Cardiac fibroblast (primary cell): Measurements from ENCODE around the gene MCM8.

Experiments
- DNase-seq, 2 donors: peaks; one replicate each; pipeline versions ENCODE4 v3.0.0 to v3.0.0-alpha.2; 2010; ENCODE audit warnings: low read depth in 2 of 2
- H3K4me3 ChIP-seq, 2 donors: replicated peaks in 1 of 2; 1 replicate in 1 of 2; 2 replicates in 1 of 2; pipeline ENCODE4 v1.5.1; 2011; ENCODE audit warnings: low read depth in 2 of 2, low read length in 2 of 2, mild to moderate bottlenecking in 2 of 2, moderate library complexity in 1 of 2
- TF ChIP-seq, protein P1 (sequence below): IDR thresholded peaks from one replicate; pipeline ENCODE4 v1.5.1; 2011; ENCODE audit warnings: low read depth, mild to moderate bottlenecking, low read length, inconsistent platforms

Gene MCM8

DNA sequence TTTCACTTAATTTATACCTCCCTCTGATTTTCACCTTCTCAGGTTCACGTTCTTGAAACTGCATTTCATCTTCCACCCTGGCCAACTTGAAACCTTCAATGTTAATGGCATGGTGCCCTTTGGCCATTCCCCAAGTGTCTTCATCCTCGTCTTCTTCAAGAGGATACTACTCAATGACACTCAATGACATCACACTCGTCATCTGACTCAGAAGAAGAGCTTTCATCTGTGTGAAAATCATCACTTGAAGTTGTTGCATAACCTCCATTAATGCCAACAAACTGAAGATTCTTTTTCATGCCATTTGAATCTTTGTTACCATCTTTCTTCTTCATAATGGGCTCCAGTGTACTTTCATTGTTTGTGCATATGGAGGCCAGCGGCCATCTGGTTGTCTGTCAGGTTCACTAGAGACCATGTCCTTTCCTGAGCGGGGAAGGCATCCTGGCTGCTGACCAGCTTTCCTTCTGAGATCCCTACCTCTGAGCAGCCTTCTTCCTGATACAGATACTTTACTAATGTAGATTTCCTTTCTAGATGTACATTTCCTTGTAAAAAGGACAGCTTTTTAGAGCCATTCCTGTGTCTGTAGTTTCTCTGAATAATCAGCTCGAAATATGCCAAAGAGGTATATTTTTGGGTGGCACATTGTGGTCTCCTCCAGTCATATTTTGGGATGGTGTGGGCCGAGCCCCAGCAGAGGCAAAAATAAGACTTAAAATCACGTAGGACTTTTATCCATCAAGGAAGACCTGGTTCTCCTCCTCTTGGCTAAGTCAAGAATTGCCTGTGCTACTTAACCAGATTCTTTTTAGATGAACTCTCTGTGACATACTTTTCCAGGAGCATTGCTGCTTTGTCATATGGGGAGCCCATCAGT, 21.4 kb upstream of the MCM8 start:
- H3K4me3 ChIP-seq, result no peak overlapping the region
- peak in 1 of 2 donors; percentile 37 for DNase-seq
- TF ChIP-seq, protein P1, sequence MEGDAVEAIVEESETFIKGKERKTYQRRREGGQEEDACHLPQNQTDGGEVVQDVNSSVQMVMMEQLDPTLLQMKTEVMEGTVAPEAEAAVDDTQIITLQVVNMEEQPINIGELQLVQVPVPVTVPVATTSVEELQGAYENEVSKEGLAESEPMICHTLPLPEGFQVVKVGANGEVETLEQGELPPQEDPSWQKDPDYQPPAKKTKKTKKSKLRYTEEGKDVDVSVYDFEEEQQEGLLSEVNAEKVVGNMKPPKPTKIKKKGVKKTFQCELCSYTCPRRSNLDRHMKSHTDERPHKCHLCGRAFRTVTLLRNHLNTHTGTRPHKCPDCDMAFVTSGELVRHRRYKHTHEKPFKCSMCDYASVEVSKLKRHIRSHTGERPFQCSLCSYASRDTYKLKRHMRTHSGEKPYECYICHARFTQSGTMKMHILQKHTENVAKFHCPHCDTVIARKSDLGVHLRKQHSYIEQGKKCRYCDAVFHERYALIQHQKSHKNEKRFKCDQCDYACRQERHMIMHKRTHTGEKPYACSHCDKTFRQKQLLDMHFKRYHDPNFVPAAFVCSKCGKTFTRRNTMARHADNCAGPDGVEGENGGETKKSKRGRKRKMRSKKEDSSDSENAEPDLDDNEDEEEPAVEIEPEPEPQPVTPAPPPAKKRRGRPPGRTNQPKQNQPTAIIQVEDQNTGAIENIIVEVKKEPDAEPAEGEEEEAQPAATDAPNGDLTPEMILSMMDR, result no peak

DNA sequence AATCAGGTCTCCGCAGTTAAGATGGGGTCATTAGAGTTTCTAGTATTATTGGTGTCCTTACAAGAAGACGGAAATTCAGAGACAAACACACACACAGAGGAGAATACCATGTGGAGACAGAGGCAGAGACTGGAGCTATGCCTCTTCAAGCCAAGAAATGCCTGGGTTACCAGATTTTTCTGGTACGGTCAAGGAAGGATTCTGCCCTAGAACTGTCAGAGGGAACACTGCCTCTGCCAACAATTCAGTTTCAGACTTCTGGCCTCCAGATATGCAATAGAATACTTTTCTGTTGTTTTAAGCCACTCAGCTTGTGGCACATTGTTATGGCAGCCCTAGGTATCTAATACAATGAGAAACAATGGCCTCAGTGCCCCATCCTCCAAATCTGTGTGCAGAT, 19.0 kb upstream of the MCM8 start:
- TF ChIP-seq, protein P1, result no peak
- no peak for DNase-seq
- no peak overlapping the region for H3K4me3 ChIP-seq

DNA sequence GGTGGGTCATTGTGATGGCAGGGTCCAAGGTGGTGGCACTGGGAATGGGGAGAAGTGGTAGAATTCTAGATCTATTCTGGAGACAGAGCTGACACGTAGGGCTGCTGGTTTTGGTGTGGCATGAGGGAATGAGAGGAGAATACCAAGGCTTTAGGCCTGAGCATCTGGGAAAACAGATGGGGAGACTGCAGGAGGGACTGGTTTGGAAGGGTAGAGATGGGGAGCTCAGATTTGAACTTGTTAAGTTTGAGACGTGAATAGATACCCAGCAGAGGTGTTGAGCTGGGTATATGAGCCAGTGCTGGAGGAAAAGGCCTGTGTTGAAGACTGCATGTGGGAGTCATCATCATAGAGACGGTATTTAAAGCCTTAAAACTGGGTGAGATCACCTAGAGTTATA, 17.7 kb upstream of the MCM8 start:
- no peak overlapping the region for H3K4me3 ChIP-seq
- DNase-seq, result no peak
- TF ChIP-seq, protein P1, result no peak

DNA sequence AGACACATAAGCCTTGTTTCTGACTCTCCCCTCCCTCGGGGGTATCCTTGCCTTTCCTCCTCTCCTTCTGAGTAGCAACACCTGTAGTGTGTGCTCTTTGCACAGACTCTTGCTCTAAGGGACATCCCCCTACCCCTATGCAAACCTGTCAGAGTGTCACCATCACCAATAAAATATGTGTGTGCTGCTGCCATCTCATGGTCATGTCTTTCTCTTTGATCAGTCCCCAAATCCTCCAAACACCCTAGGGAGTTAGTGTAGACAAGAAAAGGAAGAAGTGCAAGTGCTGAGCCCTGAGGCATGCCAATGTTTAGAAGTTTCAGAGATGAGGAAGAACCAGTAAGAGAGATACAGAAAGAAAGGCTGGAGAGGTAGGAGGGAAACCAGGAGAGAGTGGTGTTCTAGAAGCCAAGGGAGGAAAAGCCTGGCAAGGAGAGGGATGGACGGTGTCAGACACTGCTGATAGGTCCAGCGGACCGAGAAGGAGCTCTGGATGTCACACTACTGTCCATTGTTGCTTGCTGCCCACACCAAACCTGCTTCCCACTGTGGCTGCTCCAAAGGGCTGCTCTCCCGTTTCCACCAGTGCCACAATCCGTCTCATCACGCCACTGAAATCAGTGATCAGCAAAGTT, 16.5 kb upstream of the MCM8 start:
- TF ChIP-seq, protein P1, result peak; percentile 8
- peak in 1 of 2 donors; percentile 33 for DNase-seq
- H3K4me3 ChIP-seq, result no peak overlapping the region

DNA sequence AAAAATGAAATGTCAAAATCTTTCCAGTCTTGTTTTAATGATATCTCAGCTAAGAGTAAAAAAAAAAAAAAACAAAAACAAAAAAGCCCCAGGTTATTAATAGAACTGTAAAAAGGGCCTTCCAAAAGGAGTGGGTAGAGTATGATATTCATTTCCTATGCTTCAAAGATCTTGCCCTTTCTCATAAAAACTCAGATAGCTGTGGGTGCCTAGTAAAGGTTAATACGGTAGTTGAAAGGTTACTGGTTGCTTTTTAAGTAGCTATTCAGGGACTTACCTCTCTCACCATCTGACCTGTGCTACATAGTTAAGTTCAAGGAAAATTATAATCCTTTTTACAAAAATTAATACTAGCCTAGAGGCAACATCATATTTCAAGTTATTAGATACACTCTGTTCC, 15.1 kb upstream of the MCM8 start:
- no peak for DNase-seq
- no peak overlapping the region for H3K4me3 ChIP-seq
- TF ChIP-seq, protein P1, result no peak

DNA sequence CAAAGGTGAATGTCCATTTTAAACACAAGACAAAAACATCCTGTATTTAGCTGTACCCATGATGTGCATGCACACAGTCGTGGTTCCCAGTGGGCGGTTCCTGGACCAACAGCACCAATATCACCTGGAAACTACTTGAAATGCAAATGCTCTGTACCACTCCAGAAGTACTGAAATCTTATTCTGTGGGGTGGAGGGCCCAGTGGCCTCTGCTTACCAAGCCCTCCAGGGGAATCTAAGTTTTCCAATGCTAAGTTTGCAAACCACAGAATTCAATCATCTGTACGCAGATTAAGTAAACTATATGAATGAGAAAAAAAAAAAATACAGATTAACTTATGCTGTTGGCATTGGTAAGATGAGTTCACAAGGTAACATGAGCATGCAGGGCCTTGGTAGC, 14.2 kb upstream of the MCM8 start:
- no peak for DNase-seq
- TF ChIP-seq, protein P1, result no peak
- no peak overlapping the region for H3K4me3 ChIP-seq
